Progenitor cell of endocrine pancreas (in vitro differentiated cells): ENCODE measurements around the gene LRRC14B. TPM values are rescaled to one million over a fixed set of nuclear protein-coding genes. Genes with fewer than 3 reads are reported as not detected.

Source experiments
- DNase-seq: peaks from one replicate; pipeline ENCODE4 v3.0.0; 2021; ENCODE audit warnings: low spot score; ENCODE audit not compliant: unreplicated experiment
- H3K27ac Mint-ChIP-seq: 2 replicates; pipeline ENCODE4 v1.8.0; 2021; ENCODE audit warnings: mild to moderate bottlenecking, moderate library complexity, mixed read lengths
- H3K27me3 Mint-ChIP-seq: 2 replicates; pipeline ENCODE4 v1.8.0; 2021; ENCODE audit warnings: mixed read lengths
- H3K36me3 Mint-ChIP-seq: 2 replicates; pipeline ENCODE4 v1.8.0; 2022; ENCODE audit warnings: mixed read lengths; ENCODE audit not compliant: insufficient read depth
- H3K4me1 Mint-ChIP-seq: 2 replicates; pipeline ENCODE4 v1.8.0; 2021; ENCODE audit warnings: low read depth, mixed read lengths
- H3K4me3 Mint-ChIP-seq: 2 replicates; pipeline ENCODE4 v1.8.0; 2021; ENCODE audit warnings: low read depth, mild to moderate bottlenecking, moderate library complexity, mixed read lengths
- H3K9me3 Mint-ChIP-seq: 2 replicates; pipeline ENCODE4 v1.8.0; 2021; ENCODE audit warnings: low read depth, mixed read lengths
- total RNA-seq: library from RNA; stranded (reverse); gene quantifications from 2 replicates; pipeline ENCODE4 v1.2.1, GENCODE V29; 2021
- TF ChIP-seq, protein P1 (sequence below): fragments of 200-600 bp; sonication (generic); IDR thresholded peaks from one replicate; pipeline ENCODE4 v1.5.0; 2021; ENCODE audit warnings: antibody characterized with exemption, mild to moderate bottlenecking; ENCODE audit not compliant: unreplicated experiment

LRRC14B gene
- total RNA-seq, 1 donor from 2014 or later, result not detected

DNA sequence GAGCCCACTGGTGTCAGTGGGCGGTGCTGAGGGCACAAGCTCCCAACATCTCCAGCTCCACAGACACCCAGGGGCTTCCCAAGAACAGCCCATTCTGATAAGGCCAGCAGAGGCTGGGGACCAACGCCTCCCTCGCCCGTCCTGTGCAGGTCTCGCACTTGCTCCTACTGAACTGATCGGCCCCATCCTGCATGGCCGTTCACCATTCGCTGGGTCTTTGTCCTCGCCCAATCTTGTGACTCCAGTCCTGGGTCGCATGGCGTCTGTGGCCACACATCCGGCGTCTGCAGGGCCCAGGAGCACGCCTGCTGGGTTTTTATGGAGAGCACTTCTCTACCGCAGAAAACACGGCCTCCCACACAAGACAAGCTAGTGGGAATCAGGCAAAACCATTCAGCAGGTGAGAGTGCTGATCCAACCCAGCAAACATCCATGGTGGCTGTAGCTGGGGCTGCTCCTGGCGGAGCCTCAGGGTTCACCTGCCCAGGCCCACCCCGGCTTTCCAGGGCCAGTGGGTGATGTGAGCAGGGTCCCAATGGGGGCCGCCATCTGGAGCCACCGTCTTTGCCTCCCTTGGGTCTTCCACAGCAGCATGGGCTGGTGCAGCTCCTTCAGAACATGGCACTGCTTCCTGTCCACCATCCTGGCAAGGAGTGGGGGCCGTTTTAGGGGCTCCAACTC is 7.4 kb downstream of the LRRC14B start:
- TF ChIP-seq, protein P1, sequence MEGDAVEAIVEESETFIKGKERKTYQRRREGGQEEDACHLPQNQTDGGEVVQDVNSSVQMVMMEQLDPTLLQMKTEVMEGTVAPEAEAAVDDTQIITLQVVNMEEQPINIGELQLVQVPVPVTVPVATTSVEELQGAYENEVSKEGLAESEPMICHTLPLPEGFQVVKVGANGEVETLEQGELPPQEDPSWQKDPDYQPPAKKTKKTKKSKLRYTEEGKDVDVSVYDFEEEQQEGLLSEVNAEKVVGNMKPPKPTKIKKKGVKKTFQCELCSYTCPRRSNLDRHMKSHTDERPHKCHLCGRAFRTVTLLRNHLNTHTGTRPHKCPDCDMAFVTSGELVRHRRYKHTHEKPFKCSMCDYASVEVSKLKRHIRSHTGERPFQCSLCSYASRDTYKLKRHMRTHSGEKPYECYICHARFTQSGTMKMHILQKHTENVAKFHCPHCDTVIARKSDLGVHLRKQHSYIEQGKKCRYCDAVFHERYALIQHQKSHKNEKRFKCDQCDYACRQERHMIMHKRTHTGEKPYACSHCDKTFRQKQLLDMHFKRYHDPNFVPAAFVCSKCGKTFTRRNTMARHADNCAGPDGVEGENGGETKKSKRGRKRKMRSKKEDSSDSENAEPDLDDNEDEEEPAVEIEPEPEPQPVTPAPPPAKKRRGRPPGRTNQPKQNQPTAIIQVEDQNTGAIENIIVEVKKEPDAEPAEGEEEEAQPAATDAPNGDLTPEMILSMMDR, result no peak
- Mint-ChIP-seq H3K4me1 (no peaks in the 10 kb centered on the region), H3K4me3 (no peak overlapping the region), H3K27me3 (no peaks in the 10 kb centered on the region), H3K9me3 (no peaks in the 10 kb centered on the region), H3K27ac (no peak overlapping the region), H3K36me3 (peaks cover 5% of the 10 kb centered on the region)
- no peak for DNase-seq

DNA sequence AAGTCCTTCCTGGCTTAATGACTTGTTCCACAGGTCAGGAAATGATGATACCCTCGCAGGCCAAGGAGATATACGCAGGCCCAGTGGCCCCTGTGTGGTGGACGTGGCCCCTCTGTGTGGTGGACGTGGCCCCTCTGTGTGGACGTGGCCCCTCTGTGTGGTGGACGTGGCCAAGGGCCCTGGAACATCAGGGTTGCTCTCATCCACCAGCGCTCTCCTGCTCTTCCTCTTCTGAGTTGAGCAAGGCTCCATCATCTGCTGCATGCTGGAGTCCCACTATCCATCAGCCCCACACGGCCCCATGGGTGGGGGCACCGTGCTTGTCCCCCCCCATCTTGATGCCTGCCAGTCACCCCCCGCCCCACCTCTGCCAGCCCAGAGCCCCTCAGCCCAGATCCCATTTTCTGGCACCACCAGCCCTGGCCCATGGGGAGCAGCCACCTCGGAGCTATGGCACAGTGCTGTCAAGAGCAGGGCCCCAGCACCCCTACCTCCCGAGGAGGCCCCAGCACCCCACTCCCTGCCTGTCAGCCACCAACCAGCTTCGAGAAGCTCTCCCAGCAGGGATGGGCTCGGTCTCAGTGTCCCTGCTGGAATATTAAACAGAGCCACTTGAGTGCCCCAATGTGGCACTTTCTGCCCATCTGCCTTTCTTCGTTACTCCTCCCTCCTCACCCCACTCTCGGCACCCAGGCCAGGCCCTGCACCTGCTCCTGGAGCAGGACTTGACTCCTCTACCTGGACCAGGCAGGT is 8.1 kb downstream of the LRRC14B start:
- Mint-ChIP-seq H3K4me3 (no peak overlapping the region), H3K27me3 (no peaks in the 10 kb centered on the region), H3K27ac (no peak overlapping the region), H3K36me3 (peaks cover 5% of the 10 kb centered on the region), H3K4me1 (no peaks in the 10 kb centered on the region), H3K9me3 (no peaks in the 10 kb centered on the region)
- TF ChIP-seq, protein P1, result no peak
- no peak for DNase-seq

DNA sequence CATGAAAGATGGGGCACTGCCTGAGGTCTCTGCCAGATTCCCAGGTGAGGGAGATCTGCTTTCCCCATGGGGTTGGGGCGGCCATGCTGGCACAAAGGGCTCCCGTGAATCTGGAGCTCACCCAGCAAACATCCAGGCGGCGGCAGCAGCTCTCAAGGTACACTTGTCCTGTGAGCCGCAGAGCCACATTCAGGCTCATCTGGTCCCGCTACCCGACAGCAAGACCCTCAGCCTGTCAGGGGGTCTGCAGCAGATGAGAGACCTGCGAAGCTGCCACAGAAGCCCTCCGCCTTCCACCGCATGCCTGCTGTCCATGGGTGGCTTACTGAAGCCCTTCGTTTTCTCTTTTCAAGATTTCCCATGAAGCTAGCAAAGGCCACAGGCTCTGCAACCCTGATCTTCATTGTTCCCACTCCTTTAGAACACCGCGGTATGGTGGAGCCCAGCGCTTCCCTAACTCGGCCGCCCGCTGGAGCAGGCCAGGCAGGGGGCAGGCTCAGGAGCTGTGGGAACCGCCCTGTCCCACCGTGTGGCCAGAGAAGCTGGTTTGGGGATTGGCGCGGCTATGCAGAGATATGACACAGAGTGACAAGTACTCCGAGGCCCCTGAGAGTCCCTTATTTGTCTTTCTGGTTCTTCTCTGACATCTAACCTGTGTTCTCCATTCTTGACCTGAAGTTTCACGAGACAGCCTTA is 8.8 kb downstream of the LRRC14B start:
- Mint-ChIP-seq H3K27ac (no peak overlapping the region), H3K27me3 (no peaks in the 10 kb centered on the region), H3K4me3 (no peak overlapping the region), H3K36me3 (peaks cover 9% of the 10 kb centered on the region), H3K4me1 (no peaks in the 10 kb centered on the region), H3K9me3 (no peaks in the 10 kb centered on the region)
- no peak for DNase-seq
- TF ChIP-seq, protein P1, result no peak

DNA sequence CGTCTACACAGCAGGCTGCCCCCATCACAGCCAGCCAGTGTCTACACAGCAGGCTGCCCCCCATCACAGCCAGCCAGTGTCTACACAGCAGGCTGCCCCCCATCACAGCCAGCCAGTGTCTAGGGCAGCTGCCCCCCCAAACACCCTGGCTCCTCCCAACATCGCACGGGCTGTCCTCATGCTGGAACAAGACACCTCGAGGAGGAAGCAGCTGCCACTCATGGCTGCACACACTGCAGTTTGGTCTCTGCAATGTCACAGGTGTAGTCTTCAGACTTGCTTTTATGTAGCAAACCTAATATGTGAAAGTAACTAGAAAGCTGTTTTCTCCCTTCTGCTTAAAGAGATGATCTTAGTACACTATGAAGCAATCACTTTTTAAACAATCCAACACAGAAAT is 9.7 kb downstream of the LRRC14B start:
- H3K4me3 Mint-ChIP-seq, result no peak overlapping the region
- peaks cover 9% of the 10 kb centered on the region for H3K36me3 Mint-ChIP-seq
- no peak overlapping the region for H3K27ac Mint-ChIP-seq
- H3K27me3 Mint-ChIP-seq, result no peaks in the 10 kb centered on the region
- no peak for DNase-seq
- TF ChIP-seq, protein P1, result no peak
- H3K9me3 Mint-ChIP-seq, result no peaks in the 10 kb centered on the region
- no peaks in the 10 kb centered on the region for H3K4me1 Mint-ChIP-seq

DNA sequence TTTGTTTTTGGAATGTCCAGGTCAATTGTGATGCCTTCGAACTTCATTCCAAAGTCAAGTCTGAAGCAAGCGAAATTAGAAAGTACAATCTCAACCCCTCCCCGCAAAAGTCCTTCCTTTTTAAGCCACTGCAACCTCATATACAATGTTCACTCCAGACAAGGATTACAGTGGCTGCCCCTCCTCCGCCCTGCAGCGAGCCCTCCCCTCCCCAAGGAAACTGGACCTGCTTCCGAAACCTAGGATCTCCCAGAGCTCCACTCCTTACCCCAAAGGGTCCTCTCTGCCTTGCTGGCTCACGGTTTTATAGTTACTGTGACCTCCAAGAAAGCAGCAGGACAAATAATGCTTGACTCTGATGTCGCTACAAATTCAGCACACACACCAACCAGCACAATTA is 10.4 kb downstream of the LRRC14B start:
- peaks cover 9% of the 10 kb centered on the region for H3K36me3 Mint-ChIP-seq
- no peaks in the 10 kb centered on the region for H3K27me3 Mint-ChIP-seq
- H3K4me1 Mint-ChIP-seq, result no peaks in the 10 kb centered on the region
- no peaks in the 10 kb centered on the region for H3K9me3 Mint-ChIP-seq
- H3K27ac Mint-ChIP-seq, result no peak overlapping the region
- no peak for DNase-seq
- H3K4me3 Mint-ChIP-seq, result no peak overlapping the region
- TF ChIP-seq, protein P1, result no peak
